DND-41 (cell line): ENCODE results near the gene UFD1.

Experiments used
- ATAC-seq: fragments of 200-7000 bp; cut with Tn5 transposase; 3 replicates; pipeline ENCODE4 v1.9.1; 2021; ENCODE audit warnings: low read depth; ENCODE audit not compliant: insufficient read depth
- DNase-seq: peaks from one replicate; pipeline ENCODE4 v3.0.0-alpha.2; 2020
- H2AFZ ChIP-seq: 2 replicates; pipeline ENCODE4 v1.6.0; 2012; ENCODE audit warnings: low read depth, low read length
- H3K27ac ChIP-seq: 2 replicates; pipeline ENCODE4 v1.5.1; 2012; ENCODE audit warnings: low read length, inconsistent platforms
- H3K27me3 ChIP-seq: fragments of 200-600 bp; sonication (generic); 2 replicates; pipeline ENCODE4 v1.6.0; 2012; ENCODE audit warnings: low read length, mild to moderate bottlenecking, inconsistent platforms; ENCODE audit not compliant: insufficient read depth, poor library complexity
- H3K36me3 ChIP-seq: 2 replicates; pipeline ENCODE4 v1.5.1; 2012; ENCODE audit warnings: low read length, inconsistent platforms; ENCODE audit not compliant: insufficient read depth
- H3K4me1 ChIP-seq: 2 replicates; pipeline ENCODE4 v1.5.1; 2012; ENCODE audit warnings: mild to moderate bottlenecking, low read length; ENCODE audit not compliant: insufficient read depth
- H3K4me2 ChIP-seq: 2 replicates; pipeline ENCODE4 v1.6.0; 2012; ENCODE audit warnings: mild to moderate bottlenecking, moderate library complexity, low read length, inconsistent platforms; ENCODE audit not compliant: insufficient read depth
- H3K4me3 ChIP-seq, 2 experiments: fragments of 200-600 bp in 1 of 2; shearing (Covaris generic) in 1 of 2; 2 replicates each; pipeline ENCODE4 v1.5.1; 2012 to 2016; ENCODE audit warnings: inconsistent platforms in 2 of 2, low read length in 2 of 2, mild to moderate bottlenecking in 2 of 2, low read depth in 1 of 2, moderate library complexity in 1 of 2
- H3K79me2 ChIP-seq: 2 replicates; pipeline ENCODE4 v1.6.0; 2012; ENCODE audit warnings: low read length, inconsistent platforms; ENCODE audit not compliant: insufficient read depth
- H3K9ac ChIP-seq: 2 replicates; pipeline ENCODE4 v1.6.0; 2012; ENCODE audit warnings: low read depth, mild to moderate bottlenecking, inconsistent platforms, low read length, moderate library complexity
- H3K9me3 ChIP-seq: 2 replicates; pipeline ENCODE4 v1.5.1; 2012; ENCODE audit warnings: low read length, moderate library complexity, mild to moderate bottlenecking, inconsistent platforms; ENCODE audit not compliant: insufficient read depth, severe bottlenecking
- H4K20me1 ChIP-seq: 2 replicates; pipeline ENCODE4 v1.6.0; 2012; ENCODE audit warnings: low read length; ENCODE audit not compliant: insufficient read depth
- EZH2 ChIP-seq: IDR thresholded peaks from 3 replicates; pipeline ENCODE4 v1.6.1; 2012; ENCODE audit warnings: borderline replicate concordance, low read depth, mild to moderate bottlenecking, moderate library complexity, low read length, inconsistent platforms; ENCODE audit not compliant: severe bottlenecking
- TF ChIP-seq, protein P1 (sequence below): IDR thresholded peaks from 2 replicates; pipeline ENCODE4 v1.5.1; 2012; ENCODE audit warnings: borderline replicate concordance, low read length, moderate library complexity, mild to moderate bottlenecking; ENCODE audit not compliant: poor library complexity, severe bottlenecking; ENCODE audit errors: extremely low read depth

UFD1 gene

DNA sequence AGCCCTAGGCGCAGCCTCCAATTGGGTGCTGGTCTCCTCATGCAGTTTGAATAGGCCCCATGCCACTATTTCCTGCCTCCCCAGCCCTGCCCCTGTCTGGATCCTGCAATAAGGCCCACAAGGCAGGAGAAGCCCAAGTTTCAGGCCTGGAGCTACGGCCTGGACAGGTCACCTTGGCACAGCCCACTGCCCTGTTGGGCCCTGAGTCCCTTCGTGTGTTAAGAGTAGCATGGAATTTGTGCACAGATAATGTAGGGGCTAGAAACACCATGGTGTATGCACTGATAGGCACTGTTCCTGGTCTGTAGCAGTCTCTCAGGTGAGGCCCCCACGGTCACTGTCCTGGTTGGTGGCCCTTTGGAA, 20.9 kb upstream of the UFD1 start:
- H4K20me1 ChIP-seq = peaks cover 13% of the 10 kb centered on the region
- peak; percentile 23; the same call in 1 of the 3 replicates for ATAC-seq
- no peak overlapping the region for H2AFZ ChIP-seq
- H3K79me2 ChIP-seq = no peaks in the 10 kb centered on the region
- H3K4me3 ChIP-seq = no peak overlapping the region
- no peak overlapping the region for H3K4me2 ChIP-seq
- peaks cover 96% of the 10 kb centered on the region for H3K36me3 ChIP-seq
- H3K9ac ChIP-seq = no peak overlapping the region
- H3K9me3 ChIP-seq = no peaks in the 10 kb centered on the region
- no peak for DNase-seq
- 0 out of 2 replicates have a peak, but pooled peaks cover under 1% of the 10 kb centered on the region for H3K4me1 ChIP-seq
- H3K27me3 ChIP-seq = no peaks in the 10 kb centered on the region
- TF ChIP-seq EZH2 = no peak
- TF ChIP-seq, protein P1, sequence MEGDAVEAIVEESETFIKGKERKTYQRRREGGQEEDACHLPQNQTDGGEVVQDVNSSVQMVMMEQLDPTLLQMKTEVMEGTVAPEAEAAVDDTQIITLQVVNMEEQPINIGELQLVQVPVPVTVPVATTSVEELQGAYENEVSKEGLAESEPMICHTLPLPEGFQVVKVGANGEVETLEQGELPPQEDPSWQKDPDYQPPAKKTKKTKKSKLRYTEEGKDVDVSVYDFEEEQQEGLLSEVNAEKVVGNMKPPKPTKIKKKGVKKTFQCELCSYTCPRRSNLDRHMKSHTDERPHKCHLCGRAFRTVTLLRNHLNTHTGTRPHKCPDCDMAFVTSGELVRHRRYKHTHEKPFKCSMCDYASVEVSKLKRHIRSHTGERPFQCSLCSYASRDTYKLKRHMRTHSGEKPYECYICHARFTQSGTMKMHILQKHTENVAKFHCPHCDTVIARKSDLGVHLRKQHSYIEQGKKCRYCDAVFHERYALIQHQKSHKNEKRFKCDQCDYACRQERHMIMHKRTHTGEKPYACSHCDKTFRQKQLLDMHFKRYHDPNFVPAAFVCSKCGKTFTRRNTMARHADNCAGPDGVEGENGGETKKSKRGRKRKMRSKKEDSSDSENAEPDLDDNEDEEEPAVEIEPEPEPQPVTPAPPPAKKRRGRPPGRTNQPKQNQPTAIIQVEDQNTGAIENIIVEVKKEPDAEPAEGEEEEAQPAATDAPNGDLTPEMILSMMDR = no peak
- H3K27ac ChIP-seq = no peak overlapping the region

DNA sequence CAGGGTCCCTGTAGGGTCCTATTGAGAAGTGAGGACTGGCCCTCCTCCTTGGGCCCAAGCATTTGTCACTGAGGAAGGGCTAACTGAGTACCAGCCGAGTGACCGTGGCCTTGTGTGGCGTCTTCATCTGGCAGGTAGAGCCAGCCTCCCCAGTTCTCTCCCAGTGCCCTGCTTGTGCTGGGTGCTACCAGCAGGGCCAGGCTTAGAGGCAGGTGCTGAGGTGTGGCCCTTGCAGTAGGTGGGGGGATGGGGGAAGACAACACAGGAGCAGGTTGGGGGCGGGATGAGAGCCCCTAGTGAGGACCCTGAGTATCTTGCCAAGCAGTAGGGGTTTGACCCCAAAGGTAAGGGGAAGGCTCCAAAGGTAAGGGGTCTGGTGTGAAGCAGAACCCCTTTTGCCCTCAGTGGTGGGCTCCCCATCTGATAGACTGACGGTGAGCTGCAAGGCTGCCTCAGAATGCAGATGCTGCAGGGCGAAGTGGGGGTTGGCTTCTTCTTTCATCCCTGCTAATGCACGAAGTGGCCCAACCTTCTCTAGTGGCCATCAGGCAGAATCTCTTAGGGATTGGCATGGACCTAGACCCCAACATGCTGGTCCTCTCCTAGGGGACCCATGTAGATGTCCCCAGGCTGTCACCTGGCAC, 20.4 kb upstream of the UFD1 start:
- no peak overlapping the region for H3K4me3 ChIP-seq
- no peak overlapping the region for H3K9ac ChIP-seq
- H3K4me2 ChIP-seq = no peak overlapping the region
- no peak for DNase-seq
- H4K20me1 ChIP-seq = peaks cover 13% of the 10 kb centered on the region
- no peaks in the 10 kb centered on the region for H3K79me2 ChIP-seq
- no peaks in the 10 kb centered on the region for H3K4me1 ChIP-seq
- peaks cover 96% of the 10 kb centered on the region for H3K36me3 ChIP-seq
- TF ChIP-seq, protein P1 = no peak
- no peak for TF ChIP-seq EZH2
- H3K27ac ChIP-seq = no peak overlapping the region
- no peak overlapping the region for H2AFZ ChIP-seq
- H3K9me3 ChIP-seq = no peaks in the 10 kb centered on the region
- no peaks in the 10 kb centered on the region for H3K27me3 ChIP-seq
- no peak for ATAC-seq

DNA sequence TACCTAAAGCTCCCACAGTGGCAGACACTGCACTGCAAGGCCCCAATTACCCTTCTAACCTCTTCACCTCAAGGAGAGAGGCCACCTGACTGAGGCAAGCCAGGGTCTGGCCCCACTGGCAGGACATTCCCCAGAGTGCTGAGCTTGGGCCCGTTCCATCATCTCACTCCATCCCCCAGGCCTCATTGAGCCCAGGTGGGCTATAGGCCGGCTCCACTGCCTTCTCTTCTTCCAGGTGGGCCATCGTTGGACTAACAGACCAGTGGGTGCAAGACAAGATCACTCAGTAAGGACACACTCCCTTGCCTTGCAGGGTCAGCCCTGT, 19.8 kb upstream of the UFD1 start:
- Histone ChIP-seq H2AFZ (no peak overlapping the region), H4K20me1 (peaks cover 18% of the 10 kb centered on the region), H3K36me3 (peaks cover 98% of the 10 kb centered on the region), H3K9me3 (no peaks in the 10 kb centered on the region), H3K79me2 (no peaks in the 10 kb centered on the region), H3K27me3 (no peaks in the 10 kb centered on the region), H3K9ac (no peak overlapping the region), H3K4me1 (no peaks in the 10 kb centered on the region), H3K4me3 (no peak overlapping the region), H3K4me2 (no peak overlapping the region), H3K27ac (no peak overlapping the region)
- ATAC-seq = no peak
- no peak for TF ChIP-seq EZH2
- TF ChIP-seq, protein P1 = no peak
- no peak for DNase-seq
